T-helper 9 cell (primary cell): ENCODE data around the gene LHFPL5.

Source experiments
- DNase-seq: peaks from one replicate; pipeline ENCODE4 v3.0.0-alpha.2; 2020

The LHFPL5 gene

DNA sequence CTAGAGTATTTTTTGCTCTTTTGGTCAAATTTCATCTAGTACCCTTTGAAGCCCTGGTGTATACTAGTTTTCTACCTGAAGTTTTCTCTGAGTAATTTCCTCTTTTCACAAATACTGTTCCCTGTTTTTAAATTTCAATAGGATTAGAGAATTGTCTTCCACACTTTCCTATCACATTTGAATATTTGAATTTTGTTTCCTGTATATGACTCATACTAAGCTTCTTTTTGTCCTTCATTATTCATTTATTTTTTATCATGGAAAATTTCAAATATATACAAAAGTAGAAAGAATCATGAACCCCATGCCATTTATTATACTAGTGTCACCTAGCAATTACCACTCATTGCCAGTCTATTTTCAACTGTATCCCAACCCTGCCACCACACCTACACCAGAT, 52.7 kb downstream of the LHFPL5 start:
- DNase-seq, result no peak

DNA sequence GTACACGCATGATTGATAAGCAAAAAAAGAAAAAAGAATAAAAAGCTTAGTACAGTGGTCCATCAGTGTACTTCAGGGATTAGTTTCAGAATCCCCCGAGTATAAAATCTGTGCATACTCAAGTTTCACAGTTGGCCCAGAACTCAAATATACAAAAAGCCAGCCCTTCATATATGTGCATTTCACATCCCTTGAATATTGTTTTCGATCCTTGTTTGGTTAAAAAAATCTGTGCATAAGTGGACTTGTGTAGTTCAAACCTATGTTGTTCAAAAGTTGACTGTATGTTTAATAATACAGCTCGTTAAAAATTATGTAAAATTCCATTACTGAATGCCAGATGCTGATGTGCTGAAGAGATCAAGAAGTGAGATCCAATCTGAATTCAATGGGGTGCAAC, 54.2 kb downstream of the LHFPL5 start:
- no peak for DNase-seq
